ENCODE data around the gene RPS16. TPM values are rescaled to one million over a fixed set of nuclear protein-coding genes. Genes with fewer than 3 reads are reported as not detected.
A peak's percentile ranks its signal among the peaks of the same experiment; 100 is the strongest.

Gene RPS16
- total and polyA plus RNA-seq, 2 of the 13 experiments (the other 11 are each of a cell fraction or from before 2014, with no cell fraction given) = 488 to 2,583 TPM

DNA sequence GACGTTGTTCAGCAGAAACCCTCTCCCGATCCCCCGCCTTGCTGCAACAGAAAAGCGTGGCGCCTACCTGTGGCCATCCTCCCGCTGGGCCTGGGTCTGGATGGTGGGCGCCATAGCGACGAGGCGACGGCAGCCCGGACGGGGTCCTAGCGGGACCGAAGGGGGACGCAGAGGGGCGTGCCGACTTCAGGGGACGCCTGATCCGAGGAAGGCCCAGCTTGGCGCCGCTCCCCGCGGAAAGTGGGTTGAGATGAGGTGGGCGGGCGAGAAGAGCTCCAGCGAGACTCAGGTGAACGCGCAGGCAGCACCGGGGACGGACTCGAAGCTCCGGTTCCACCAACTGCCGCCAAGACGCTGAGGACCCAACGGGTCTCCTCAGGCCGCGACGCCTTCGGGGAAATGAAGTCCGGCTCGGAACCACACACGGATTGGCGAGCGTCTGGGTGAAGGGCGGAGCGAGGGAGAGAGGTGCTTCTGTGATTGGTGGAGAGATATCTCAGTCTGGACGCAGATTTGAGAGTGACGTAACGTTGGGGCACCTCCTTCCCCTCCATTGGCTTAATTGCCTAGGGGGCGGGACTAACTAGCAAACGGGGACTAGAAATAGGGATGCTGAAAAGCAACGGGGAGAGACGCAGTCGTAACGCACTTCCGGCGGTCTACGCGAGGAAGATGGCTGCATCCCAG lies 44.9 kb downstream of the RPS16 start, which contains the start of the genes MED29 and PAF1 (continued):
- TF ChIP-seq ZNF772 (CRISPR knock-in tag; IDR thresholded peaks at IDR 0.05) (no peak; the same call in 1 of the 2 replicates), ZNF598 (CRISPR knock-in tag; IDR thresholded peaks at IDR 0.05; ENCODE audit: borderline replicate concordance) (peak; percentile 86; the same call in 1 of the 2 replicates), ZFP82 (CRISPR knock-in tag; IDR thresholded peaks at IDR 0.05; ENCODE audit: borderline replicate concordance) (no peak), FOXP1 (IDR thresholded peaks at IDR 0.05) (no peak), FOXP1 (CRISPR knock-in tag; IDR thresholded peaks at IDR 0.05) (no peak), SP140L (CRISPR knock-in tag; IDR thresholded peaks at IDR 0.05; ENCODE audit: borderline replicate concordance) (0 out of 2 replicates have a peak, but pooled peaks have one; percentile 21), MEIS1 (CRISPR knock-in tag; IDR thresholded peaks at IDR 0.05; ENCODE audit: borderline replicate concordance) (peak; percentile 93; the same call in 1 of the 2 replicates), HMGA1 (CRISPR knock-in tag; conservative IDR thresholded peaks at IDR 0.05) (no peak), DNMT3B (CRISPR knock-in tag; conservative IDR thresholded peaks at IDR 0.05) (no peak), ZNF20 (CRISPR knock-in tag; IDR thresholded peaks at IDR 0.05) (no peak), PAF1 (CRISPR knock-in tag; IDR thresholded peaks at IDR 0.05) (0 out of 2 replicates have a peak, but pooled peaks have one; percentile 54), ZNF510 (CRISPR knock-in tag; IDR thresholded peaks at IDR 0.05; ENCODE audit: low read depth) (0 out of 2 replicates have a peak, but pooled peaks have one; percentile 8), NONO (IDR thresholded peaks at IDR 0.05) (no peak), NONO (CRISPR knock-in tag; conservative IDR thresholded peaks at IDR 0.05) (peak; percentile 72), ZBTB38 (CRISPR knock-in tag; IDR thresholded peaks at IDR 0.05) (no peak; the same call in 1 of the 2 replicates), SMARCE1 (IDR thresholded peaks at IDR 0.05; ENCODE audit: borderline replicate concordance) (no peak), KDM1A (CRISPR knock-in tag; IDR thresholded peaks at IDR 0.05) (peak; percentile 11; the same call in 1 of the 2 replicates), NR2F6 (IDR thresholded peaks at IDR 0.05) (no peak), NR2F6 (CRISPR knock-in tag; IDR thresholded peaks at IDR 0.05) (no peak), KDM2A (CRISPR knock-in tag; IDR thresholded peaks at IDR 0.05; ENCODE audit: borderline replicate concordance, low read depth) (peak; percentile 97), BORCS8-MEF2B (CRISPR knock-in tag; IDR thresholded peaks at IDR 0.05) (peak; percentile 79; the same call in 1 of the 2 replicates), CBX2 (IDR thresholded peaks at IDR 0.05; ENCODE audit: low read depth, low read length) (no peak), CBX2 (CRISPR knock-in tag; IDR thresholded peaks at IDR 0.05; ENCODE audit: low read depth) (no peak)
- TF ChIP-seq, protein P1, sequence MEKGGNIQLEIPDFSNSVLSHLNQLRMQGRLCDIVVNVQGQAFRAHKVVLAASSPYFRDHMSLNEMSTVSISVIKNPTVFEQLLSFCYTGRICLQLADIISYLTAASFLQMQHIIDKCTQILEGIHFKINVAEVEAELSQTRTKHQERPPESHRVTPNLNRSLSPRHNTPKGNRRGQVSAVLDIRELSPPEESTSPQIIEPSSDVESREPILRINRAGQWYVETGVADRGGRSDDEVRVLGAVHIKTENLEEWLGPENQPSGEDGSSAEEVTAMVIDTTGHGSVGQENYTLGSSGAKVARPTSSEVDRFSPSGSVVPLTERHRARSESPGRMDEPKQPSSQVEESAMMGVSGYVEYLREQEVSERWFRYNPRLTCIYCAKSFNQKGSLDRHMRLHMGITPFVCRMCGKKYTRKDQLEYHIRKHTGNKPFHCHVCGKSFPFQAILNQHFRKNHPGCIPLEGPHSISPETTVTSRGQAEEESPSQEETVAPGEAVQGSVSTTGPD (CRISPR knock-in tag; IDR thresholded peaks at IDR 0.05) = no peak
- TF ChIP-seq, protein P2, sequence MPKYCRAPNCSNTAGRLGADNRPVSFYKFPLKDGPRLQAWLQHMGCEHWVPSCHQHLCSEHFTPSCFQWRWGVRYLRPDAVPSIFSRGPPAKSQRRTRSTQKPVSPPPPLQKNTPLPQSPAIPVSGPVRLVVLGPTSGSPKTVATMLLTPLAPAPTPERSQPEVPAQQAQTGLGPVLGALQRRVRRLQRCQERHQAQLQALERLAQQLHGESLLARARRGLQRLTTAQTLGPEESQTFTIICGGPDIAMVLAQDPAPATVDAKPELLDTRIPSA (CRISPR knock-in tag; IDR thresholded peaks at IDR 0.05; ENCODE audit: borderline replicate concordance) = no peak
- TF ChIP-seq, protein P3, sequence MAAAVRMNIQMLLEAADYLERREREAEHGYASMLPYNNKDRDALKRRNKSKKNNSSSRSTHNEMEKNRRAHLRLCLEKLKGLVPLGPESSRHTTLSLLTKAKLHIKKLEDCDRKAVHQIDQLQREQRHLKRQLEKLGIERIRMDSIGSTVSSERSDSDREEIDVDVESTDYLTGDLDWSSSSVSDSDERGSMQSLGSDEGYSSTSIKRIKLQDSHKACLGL (CRISPR knock-in tag; IDR thresholded peaks at IDR 0.05) = no peak
- TF ChIP-seq, protein P4, sequence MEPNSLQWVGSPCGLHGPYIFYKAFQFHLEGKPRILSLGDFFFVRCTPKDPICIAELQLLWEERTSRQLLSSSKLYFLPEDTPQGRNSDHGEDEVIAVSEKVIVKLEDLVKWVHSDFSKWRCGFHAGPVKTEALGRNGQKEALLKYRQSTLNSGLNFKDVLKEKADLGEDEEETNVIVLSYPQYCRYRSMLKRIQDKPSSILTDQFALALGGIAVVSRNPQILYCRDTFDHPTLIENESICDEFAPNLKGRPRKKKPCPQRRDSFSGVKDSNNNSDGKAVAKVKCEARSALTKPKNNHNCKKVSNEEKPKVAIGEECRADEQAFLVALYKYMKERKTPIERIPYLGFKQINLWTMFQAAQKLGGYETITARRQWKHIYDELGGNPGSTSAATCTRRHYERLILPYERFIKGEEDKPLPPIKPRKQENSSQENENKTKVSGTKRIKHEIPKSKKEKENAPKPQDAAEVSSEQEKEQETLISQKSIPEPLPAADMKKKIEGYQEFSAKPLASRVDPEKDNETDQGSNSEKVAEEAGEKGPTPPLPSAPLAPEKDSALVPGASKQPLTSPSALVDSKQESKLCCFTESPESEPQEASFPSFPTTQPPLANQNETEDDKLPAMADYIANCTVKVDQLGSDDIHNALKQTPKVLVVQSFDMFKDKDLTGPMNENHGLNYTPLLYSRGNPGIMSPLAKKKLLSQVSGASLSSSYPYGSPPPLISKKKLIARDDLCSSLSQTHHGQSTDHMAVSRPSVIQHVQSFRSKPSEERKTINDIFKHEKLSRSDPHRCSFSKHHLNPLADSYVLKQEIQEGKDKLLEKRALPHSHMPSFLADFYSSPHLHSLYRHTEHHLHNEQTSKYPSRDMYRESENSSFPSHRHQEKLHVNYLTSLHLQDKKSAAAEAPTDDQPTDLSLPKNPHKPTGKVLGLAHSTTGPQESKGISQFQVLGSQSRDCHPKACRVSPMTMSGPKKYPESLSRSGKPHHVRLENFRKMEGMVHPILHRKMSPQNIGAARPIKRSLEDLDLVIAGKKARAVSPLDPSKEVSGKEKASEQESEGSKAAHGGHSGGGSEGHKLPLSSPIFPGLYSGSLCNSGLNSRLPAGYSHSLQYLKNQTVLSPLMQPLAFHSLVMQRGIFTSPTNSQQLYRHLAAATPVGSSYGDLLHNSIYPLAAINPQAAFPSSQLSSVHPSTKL (CRISPR knock-in tag; IDR thresholded peaks at IDR 0.05) = 0 out of 2 replicates have a peak, but pooled peaks have one; percentile 20

All from HepG2 (cell line).